T47D (cell line): ENCODE measurements around the gene CDH13.

Experiments
- DNase-seq, 2 experiments: peaks; one replicate each; pipeline versions ENCODE4 v3.0.0 to v3.0.0-alpha.2; 2011 to 2012; ENCODE audit warnings: low read depth in 1 of 2, low spot score in 1 of 2
- JUND ChIP-seq: IDR thresholded peaks from 2 replicates; pipeline ENCODE4 v1.6.1; 2012; ENCODE audit warnings: low read depth
- in situ Hi-C: cut with HindIII; loops from 2 replicates; pipeline ENCODE4 v1.10.0; 2016; ENCODE audit warnings: low sequenced_read_pairs, low pct_unique_long_range_greater_than_20kb

CDH13 gene

DNA sequence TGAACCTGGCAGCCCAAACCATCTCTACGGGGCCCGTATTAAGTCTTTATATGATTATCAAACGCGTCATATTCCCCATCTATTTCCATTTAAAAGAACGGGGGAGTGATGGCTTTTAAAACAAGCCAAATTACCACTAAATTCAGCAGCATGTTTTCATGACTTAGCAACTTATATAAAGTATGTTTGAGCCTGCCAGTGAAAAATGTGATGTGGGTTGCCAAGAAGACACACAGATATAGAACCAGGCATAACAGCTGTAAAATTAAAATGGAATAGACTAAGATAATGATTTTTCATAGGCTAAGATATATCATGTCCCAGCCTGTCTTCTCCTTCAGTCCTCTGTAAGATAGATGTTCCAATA lies 1136.2 kb downstream of the CDH13 start:
- DNase-seq: no peak
- in situ Hi-C loops: no loop called here
- no peak for TF ChIP-seq JUND

DNA sequence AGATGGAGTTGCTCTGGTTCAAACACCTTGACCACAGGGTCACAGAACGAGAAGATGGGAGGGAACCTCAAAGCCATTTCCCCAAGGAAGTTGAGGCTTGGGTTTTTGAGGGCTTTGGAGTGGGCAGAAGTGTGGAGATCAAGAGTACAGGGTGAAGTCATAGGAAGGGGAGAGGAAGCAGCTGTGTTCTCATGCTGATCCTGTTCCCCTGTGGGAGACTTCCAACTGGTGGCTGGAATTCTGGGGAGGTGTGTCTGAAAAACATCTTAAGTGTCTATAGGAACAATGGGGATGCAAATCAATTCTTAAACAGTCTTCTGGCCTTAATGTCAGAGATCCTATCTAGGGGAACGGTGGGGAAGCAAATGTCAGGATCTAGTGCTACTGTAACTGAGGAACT lies 1142.2 kb downstream of the CDH13 start:
- TF ChIP-seq JUND: no peak
- DNase-seq: no peak
- in situ Hi-C loops: no loop called here

DNA sequence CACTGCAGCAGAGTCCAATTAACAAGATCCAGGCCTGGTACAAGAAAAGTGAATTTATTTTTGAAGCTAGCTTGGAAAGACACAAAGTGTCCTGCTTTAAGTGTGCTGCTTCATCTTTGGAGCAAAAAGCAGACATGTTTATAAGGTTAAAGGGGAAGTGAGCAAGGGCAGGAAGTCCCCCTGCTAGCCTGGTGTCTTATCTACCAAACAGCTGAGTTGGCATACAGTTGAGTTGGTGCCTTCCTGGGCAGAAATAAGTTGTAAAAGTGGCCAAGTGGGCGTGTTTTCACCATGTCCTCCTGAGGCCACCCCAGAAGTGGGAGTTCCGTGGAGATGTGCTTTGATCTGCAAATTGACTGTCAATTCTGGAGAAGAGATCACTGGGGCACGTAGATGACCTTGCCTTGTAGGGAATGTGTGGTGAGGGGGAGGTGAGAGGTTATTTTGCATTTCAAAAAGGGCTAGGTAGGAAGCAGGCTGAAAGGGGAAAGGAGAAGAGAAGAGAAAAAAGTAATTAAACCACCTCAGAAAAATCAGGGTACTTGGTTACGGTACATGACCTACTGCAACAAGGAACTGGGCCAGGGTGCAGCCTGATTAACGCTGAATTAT lies 1142.7 kb downstream of the CDH13 start:
- in situ Hi-C loops: no loop called here
- DNase-seq: no peak
- TF ChIP-seq JUND: no peak

DNA sequence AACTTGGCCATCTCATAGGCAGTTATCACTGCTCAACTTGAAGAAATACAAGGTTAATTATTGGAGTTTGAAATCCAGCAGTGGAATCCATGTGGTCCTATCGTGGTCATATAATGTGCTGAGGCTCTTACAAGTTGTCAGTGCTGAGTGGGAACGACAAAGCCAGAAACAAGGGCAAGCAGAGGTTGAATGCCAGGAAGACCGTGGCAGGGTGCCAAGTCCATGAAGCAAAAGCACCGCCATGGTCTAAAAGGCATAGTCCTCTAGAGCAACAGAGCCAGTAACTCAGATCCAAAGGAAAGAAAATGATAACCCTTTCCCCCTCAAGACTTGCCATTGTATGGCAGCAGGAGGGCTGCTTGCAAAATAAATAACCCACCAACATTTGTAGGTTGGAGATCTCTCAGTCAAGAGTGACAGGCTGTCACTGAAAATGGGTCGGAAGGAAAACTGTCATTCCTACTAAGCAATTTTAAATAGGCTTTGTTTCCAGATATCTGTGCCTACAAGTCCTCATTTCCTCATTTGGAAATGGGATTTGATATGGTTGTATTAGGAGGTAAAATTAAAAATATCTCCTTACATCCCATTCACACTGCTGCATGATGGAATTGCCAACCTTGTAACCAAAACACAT lies 1144.7 kb downstream of the CDH13 start:
- no peak for DNase-seq
- TF ChIP-seq JUND: no peak
- in situ Hi-C loops: no loop called here

DNA sequence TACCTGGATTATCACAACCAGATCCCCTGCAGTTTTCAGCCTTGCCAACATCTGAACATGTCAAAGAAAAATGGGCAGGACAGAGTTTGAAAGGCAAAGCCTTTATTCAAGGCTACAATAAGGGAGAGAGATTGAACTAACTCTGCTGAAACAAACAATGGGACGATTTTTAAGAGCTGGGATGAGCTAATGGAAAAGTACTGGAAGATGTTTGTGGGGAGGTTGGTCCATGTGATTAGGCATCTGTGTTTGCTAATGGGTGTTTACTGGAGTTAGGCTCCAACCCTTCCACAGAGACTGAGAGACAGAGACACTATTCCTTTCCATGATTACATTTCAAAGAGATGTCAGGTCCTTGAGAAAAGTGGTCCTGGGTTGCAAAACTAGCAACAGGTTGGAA lies 1146.0 kb downstream of the CDH13 start:
- in situ Hi-C loops: no loop called here
- no peak for DNase-seq
- no peak for TF ChIP-seq JUND

DNA sequence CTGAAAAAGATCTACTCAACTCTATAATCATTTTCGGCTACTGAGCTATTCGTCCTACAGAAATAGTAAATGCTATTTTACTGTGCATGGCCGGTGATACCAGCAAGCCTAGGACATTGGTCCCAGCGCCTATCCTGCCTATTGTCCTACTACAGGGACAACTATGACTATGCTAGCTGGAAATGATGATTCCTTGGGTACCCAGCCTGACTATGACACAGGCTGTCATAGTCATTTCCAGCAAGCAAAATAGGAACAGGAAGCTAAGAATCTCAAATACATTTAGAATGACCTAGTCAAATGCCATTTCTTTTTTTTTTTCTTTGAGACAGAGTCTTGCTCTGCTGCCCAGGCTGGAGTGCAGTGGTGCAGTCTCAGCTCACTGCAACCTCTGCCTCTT lies 1147.3 kb downstream of the CDH13 start:
- TF ChIP-seq JUND: no peak
- DNase-seq: no peak
- in situ Hi-C loops: no loop called here

DNA sequence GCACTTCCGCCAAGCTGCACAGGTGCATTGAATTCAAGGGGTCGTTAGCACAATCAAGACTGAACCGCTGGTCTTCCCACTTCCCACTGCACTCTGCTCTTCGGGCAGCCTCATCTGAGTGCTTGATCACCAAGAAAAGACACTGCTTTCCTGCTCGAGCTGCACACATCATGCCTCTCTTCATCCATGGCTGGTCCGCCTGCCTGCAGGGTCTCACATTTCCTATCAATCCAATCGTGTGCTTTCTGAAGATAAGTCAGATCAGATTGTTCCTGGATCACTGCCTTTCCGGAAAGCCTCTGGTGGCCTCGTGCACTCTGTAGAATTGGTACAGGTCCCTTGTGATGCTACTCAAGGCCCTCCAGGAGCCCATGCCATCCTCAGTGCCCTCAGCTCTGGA lies 1150.2 kb downstream of the CDH13 start:
- no peak for DNase-seq
- in situ Hi-C loops: no loop called here
- no peak for TF ChIP-seq JUND

DNA sequence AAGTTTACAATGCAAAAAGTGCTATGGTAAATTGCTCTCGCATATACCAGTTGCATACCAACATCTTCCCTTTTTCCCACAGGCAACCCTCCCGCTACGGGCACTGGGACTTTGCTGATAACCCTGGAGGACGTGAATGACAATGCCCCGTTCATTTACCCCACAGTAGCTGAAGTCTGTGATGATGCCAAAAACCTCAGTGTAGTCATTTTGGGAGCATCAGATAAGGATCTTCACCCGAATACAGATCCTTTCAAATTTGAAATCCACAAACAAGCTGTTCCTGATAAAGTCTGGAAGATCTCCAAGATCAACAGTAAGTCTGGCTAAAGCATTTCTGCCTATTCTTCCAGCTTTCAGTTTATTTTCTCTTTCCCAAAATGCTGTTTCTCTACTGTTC lies 1153.1 kb downstream of the CDH13 start:
- no peak for TF ChIP-seq JUND
- DNase-seq: peak in 1 of 2 experiments; percentile 32
- in situ Hi-C loops: no loop called here

DNA sequence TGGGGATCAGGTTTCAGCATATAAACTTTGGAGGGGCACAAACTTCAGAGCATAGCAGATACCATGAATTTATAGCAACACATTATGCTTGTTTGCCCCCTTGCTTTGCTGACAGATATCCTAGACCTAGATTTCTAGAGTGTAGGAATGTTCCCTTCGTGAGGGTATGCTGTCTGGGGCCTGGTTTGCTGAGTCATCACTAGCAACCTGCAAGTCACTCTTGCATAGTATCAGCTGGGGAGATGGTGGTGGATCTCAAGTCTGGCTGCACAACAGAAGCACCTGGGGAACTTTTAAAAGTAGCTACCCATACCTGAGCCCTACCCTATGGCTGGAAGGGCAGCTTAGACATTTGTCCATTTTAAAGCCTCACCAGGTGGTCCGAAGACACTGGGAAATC lies 1158.7 kb downstream of the CDH13 start:
- no peak for DNase-seq
- no peak for TF ChIP-seq JUND
- in situ Hi-C loops: no loop called here

DNA sequence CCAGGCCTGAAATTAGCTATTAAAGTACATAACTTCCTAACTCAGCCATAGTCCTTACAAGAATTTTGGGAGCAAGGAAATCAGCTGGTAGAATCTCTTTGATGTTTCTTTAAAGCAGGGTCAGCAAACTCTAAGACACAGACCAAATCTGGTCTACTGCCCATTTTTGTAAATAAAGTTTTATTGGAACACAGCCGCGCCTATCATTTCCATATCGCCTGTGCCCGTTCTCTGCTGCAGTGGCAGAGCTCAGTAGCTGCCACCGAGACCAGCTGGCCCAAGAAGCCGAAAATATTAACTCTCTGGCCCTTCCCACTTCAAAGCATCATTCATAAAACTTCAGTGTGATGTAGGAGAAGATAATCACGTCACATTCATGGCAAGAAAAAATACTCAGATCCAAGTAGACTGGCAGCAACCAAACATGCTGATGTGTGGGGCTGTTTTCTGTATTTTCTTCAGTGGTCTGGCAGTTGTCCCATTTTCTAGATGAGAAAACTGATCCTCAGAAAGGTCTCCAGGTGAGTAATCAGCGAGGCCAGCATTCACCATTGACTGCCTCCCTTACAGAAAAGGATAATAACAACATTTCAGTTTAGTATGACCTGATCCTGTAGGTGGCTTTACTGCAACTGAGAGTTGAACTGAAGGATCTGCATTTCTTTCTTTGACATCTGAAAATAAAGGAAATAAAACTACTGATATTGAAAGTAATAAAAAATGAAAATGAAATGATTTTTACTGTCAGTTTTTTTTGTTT lies 1163.1 kb downstream of the CDH13 start:
- no peak for TF ChIP-seq JUND

DNA sequence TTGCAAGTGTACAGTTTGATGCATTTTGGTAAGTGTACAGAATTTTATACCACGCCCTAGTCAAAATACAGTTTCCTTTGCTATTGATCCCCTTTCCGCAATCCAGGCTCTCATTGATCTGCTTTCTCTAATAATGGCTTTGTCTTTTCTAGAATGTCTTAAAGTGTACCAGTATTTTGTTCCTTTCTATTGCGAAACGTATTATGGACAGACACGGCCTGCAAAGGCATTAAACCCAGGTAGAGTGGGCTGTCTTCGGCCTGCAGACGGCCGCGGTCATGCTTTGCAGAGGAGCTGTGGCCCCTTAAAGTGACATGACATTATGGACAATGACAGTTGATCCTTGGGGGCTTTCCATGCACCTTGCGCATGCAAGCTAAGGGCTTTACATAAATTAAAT lies 1165.1 kb downstream of the CDH13 start:
- in situ Hi-C loops: no loop called here
- DNase-seq: no peak
- no peak for TF ChIP-seq JUND

More for the DNA sequence above, 1163.1 kb downstream of the CDH13 start:
- DNase-seq: no peak
- in situ Hi-C loops: no loop called here

DNA sequence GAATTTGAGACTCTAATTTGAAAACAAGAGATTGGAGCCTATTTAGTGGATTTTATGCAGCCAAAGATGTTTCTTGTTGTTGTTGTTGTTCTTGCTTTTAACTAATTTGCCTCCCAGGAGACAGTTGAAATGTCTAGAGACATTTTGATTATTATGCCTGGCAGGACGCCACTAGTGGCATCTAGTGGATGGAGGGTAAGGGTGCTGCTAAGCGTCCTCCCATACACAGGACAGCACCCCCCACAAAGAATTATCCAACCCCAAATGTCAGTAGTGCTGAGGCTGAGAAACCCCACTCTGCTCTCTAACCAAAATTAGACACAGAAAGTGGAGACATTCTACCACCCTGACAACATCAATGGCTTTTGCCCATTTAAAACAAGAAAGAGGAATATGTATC lies 1165.6 kb downstream of the CDH13 start:
- peak in 1 of 2 experiments; percentile 46 for DNase-seq
- no peak for TF ChIP-seq JUND
- in situ Hi-C loops: no loop called here

DNA sequence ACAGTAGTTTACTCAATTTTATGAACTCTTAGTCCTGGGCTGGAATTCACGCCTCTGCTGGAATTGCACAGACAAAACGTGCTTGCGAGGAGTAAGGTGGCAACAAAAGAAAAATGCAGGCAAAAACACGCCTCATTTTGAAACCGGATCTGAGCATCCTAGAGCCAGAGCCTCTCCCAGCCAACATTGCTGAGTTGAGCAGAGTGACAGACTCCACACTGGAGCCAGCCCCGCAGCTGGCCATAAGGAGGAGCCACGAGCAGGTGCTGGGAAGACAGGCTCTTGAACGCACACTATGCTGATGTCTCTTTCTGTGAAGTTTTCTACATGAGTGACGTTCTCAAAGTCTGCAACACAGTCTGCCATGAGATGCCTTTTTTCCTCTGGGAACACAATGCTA lies 1166.4 kb downstream of the CDH13 start:
- TF ChIP-seq JUND: no peak
- in situ Hi-C loops: no loop called here
- DNase-seq: peak; percentile 59 to 89
